NB4 (cell line): ENCODE measurements around the gene DNAJC6.

Experiments
- CTCF ChIP-seq: IDR thresholded peaks from one replicate; pipeline ENCODE4 v1.5.1; 2012; ENCODE audit warnings: low read depth, low read length
- POLR2A ChIP-seq: IDR thresholded peaks from 2 replicates; pipeline ENCODE4 v1.6.1; 2011; ENCODE audit warnings: mild to moderate bottlenecking; ENCODE audit not compliant: insufficient read length; ENCODE audit errors: extremely low read depth

GRCh38 chr1:65363484-65363883, 54.1 kb downstream of the DNAJC6 start:
- TF ChIP-seq CTCF (no peak), POLR2A (no peak)
